Esophagus squamous epithelium (tissue), 4 donors: ENCODE results near the gene UNC5CL.

Source experiments
- CTCF ChIP-seq, 6 experiments: fragments of 450-650 bp in 4 of 6; fragments of 200-600 bp in 2 of 6; sonication (generic) in 2 of 6; IDR thresholded peaks; one replicate each; pipeline ENCODE4 v1.5.1; 2016 to 2019; ENCODE audit warnings: antibody characterized with exemption in 6 of 6, mild to moderate bottlenecking in 4 of 6, moderate library complexity in 4 of 6
- POLR2A ChIP-seq, 4 donors: fragments of 450-650 bp; IDR thresholded peaks; one replicate each; pipeline ENCODE4 v1.6.1; 2017; ENCODE audit warnings: antibody characterized with exemption in 4 of 4, mild to moderate bottlenecking in 4 of 4, moderate library complexity in 3 of 4

- no peak for TF ChIP-seq CTCF (IDR thresholded peaks at IDR 0.05)
- TF ChIP-seq POLR2A (IDR thresholded peaks at IDR 0.05), result no peak
Measured at GRCh38 chr6:41071501-41071922, 32.5 kb upstream of the UNC5CL start.
